ENCODE data around the gene EPHA2.
"Not testable (repeated sequence)": the region's sequence is repeated elsewhere in the genome, so short reads cannot be mapped to it uniquely, and the experiment has no call there.

EPHA2 gene

GRCh38 chr1:16117369-16117768, 38.5 kb downstream of the EPHA2 start:
- FAIRE-seq: no peak

GRCh38 chr1:16116625-16117024, 39.2 kb downstream of the EPHA2 start:
- no peak for FAIRE-seq

DNA sequence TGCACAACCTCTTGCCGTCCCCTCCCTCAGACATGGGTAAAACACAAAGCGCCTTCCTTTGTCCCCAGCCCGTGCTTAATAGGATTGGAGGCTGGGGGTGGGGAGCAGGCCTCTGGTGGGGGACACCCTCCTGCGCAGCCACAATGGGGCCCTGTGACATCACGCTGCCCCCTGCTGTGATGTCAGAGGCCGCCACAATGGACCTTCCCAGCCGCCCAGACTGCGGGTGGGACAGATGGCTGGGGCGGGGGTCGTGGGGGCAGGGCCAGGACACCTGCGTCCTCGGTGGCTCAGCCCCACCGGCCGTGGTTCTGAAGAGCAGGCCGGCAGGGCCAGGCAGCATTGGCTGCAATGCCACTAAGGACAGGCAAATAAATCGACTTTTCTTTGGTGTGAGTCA, 39.9 kb downstream of the EPHA2 start:
- no peak for FAIRE-seq

GRCh38 chr1:16115468-16115983, 40.3 kb downstream of the EPHA2 start:
- no peak for FAIRE-seq

- no peak for FAIRE-seq
Measured at GRCh38 chr1:16114527-16115467, 41.1 kb downstream of the EPHA2 start.

DNA sequence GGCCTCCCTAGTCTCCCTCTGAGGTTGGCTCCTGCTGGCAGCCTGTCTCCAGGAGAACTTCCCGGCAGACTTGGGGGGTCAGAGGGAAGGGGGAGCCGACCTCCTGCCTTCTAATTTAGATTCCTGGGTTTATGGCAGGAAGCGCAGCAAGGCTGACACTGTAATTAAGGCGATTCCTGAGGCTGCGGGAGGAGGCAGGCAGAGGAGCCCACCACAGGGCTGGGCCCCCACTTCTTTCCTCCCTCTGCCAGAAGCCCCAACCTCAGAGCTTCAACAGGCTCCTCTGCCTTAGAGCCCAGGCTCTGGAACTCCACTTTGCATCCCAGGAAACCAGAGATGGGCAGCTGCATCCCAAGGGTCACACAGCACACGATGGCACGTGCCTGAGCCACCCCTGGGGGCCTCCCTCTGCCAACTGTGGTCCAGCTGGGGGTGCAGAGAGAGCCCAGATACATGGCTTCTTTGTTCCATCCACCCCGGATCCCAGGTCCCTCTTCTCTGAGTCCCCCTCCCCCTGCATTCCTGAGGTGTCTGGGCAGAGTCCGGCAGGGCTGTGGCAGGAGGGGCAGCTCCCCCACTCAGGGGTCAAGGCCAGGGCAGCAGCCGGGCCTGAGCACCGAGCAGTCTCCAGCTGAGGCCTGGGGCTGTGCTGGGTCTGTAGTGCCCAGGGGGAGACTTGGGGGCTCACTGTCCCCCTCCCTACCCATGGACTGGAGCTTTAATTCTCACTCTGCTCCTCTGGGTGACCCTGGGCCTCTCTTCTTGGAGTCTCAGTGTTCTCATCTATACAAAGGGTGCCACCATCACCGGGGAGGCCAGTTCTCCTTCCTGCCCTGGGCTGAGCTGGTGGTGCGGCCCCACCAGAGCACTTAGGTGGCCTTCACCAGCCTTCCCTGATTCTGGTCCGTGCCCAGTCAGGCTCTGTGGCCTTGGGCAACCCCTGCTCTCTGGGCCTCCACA, 43.0 kb downstream of the EPHA2 start:
- FAIRE-seq: no peak

- FAIRE-seq: no peak
Measured at GRCh38 chr1:16111771-16112595, 43.9 kb downstream of the EPHA2 start.

GRCh38 chr1:16110884-16111283, 45.0 kb downstream of the EPHA2 start:
- no peak for FAIRE-seq

DNA sequence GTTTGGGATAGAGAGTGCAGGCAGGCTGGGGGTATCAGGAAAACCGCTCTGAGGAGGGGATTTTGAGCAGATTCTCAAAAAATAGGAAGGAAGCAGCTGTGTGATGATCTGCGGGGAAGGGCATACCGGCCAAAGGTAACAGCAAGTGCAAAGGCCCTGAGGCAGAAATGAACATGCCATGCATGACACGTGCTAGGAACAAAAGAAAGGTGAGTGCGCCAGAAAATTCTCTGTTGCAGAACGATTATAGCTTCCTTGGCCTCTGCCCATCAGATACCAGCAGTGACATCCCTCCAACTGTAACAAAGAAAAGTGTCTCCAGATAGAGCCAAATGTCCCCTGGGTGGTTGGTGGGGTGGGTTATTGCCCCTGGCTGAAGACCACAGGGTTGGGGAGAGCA, 45.4 kb downstream of the EPHA2 start:
- FAIRE-seq: no peak

GRCh38 chr1:16109571-16109970, 46.3 kb downstream of the EPHA2 start:
- no peak for FAIRE-seq

DNA sequence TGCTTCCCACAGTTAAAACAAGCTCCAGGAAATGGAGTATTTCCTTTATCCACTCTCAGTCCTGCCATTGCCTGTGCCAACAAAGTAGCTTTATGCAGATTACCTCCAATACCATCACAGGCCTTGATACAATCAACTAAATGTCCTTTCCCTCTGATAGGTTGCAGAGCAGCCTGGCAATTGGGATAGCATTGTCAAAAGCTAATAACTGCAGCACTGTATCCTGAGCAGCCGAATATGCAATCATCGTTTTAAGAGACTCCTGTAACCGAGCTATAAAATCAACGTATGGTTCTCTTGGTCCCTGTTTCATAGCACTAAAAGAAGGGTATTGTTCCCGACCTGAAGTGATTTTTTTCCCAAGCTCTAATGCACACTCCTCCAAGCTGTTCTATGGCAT, 48.8 kb downstream of the EPHA2 start:
- not testable (repeated sequence) for FAIRE-seq

- no peak for FAIRE-seq
Measured at GRCh38 chr1:16101623-16102022, 54.2 kb downstream of the EPHA2 start.

DNA sequence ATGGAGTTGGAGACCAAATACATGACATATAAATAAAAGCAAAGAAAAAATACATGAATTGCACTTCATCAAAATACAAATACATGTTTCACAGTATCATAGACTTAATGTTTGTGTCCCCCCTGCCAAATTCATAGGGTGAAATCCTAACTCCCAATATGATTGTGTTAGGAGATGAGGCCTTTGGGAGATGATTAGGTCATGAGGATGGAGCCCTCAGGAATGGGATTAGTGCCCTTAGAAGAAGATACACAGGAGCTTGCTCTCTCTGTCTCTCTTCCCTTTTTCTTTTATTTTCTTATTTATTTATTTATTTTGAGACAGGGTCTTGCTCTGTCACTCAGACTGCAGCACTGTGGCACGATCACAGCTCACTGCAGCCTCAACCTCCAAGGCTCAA, 56.5 kb downstream of the EPHA2 start:
- no peak for FAIRE-seq

- no peak for FAIRE-seq
Measured at GRCh38 chr1:16095447-16095846, 60.4 kb downstream of the EPHA2 start.

- FAIRE-seq: no peak
Measured at GRCh38 chr1:16094453-16095158, 61.3 kb downstream of the EPHA2 start.

GRCh38 chr1:16093611-16094010, 62.3 kb downstream of the EPHA2 start:
- FAIRE-seq: no peak

GRCh38 chr1:16092923-16093511, 62.9 kb downstream of the EPHA2 start:
- FAIRE-seq: no peak

DNA sequence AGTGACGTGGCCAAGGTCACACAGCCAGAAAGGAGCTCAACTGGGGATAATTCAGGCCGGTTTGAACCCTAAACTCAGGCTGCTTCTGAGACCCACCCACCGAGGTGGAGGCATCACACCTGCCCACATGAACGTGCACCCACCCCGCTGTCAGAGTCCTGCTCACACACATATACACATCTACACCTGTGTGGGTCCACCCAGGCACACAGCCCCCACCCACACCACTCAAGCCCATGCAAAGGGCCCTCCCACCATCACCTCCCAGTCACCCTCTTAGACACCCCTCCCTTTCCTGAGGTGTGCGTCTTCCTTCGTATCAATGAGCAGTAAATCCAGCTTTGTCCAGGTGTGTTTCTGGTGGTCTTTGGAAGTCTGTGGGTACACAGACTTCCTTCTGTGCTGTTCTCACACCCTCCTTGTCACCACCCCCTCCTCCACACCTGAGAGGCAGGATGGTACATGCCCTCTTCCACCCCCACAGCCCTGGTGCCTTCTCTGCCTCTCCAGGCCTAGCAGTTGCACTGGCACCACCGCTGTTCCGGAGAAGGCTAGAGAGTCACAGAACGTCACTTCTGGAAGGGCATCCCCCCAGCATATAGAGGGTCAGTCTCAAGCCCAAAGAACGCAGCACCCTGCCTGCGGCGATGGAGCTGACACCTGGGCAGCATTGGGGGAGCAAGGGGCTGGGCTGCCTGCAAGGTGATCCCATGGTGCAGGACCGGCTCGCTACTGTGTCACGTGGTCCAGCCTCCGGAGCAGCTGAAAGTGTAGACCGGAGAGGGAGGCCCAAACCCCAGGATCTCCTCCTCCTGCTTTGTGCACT, 63.6 kb downstream of the EPHA2 start:
- FAIRE-seq: no peak

GRCh38 chr1:16091296-16091695, 64.6 kb downstream of the EPHA2 start:
- no peak for FAIRE-seq

GRCh38 chr1:16090076-16090826, 65.6 kb downstream of the EPHA2 start:
- FAIRE-seq: no peak
